HG03060 (cell line): ENCODE results near the gene OSBPL1A.

Experiments
- ATAC-seq: cut with Tn5 transposase; IDR thresholded peaks from one replicate; pipeline ENCODE4 v1.9.1; 2021; ENCODE audit warnings: low read depth, moderate number of reproducible peaks; ENCODE audit not compliant: unreplicated experiment

Gene OSBPL1A

GRCh38 chr18:24230766-24231165, 166.9 kb downstream of the OSBPL1A start:
- ATAC-seq, result no peak

DNA sequence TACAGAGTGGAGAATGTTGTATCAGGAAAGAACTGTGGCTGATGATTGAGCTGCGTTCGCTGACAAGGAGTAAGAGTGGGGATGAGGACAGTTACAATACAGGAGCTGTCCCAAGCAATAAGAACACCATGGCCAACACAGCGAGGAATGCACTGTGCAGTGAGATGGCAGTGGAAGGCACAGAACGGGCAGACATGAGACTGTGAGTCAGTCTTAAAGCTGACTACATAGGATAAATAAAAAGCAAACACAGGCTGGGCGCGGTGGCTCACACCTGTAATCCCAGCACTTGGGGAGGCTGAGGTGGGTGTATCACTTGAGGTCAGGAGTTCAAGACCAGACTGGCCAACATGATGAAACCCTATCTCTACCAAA, 169.0 kb downstream of the OSBPL1A start:
- no peak for ATAC-seq

DNA sequence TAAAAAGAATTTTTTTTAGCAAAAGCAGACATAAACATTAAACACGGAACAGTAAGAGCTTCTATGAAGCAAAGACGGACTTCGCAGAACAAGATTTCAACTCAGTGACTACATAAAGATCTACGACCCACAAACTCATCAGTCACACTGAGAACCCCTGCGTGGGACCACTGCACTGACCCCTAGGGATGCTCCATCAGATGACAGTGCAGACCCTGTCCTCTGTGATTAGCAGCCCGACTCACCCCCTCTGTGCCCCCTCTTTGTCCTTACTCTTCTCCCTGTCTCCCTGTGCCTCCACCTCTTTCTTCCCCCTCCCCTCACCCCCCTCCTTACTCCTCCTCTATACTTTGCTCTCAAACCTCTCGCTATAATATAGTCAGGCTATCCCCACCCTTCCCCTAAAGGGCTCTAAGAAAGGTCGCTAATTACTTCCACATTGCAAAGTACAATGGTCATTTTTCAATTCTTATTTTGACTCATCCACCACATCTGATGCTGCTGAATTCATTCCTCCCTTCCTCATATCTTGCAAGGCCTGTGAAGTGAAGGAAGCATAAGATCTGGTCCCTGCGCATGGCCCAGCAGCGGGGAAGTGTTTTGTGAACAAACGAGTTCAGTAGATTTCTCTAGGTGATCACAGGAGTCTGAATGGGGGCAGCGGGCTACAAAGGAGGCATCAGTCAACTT, 169.5 kb downstream of the OSBPL1A start:
- ATAC-seq, result no peak

DNA sequence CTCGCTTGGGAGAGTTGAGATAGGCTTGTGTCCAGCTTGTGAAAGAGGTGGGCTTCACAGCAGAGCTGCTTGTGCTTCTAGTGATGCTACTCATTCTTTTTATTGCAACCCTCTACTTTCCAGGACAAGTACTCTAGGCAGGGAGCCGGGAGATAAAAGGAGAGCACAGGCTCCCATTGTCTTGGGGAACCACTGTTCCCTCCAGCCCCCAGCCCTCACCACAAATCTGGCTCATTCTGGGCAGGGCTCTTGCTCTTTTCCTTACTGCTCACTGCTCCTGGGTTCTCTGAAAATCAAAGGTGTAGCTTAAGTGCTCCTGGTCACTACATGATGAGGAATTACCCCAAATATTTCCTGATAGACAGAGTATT, 177.3 kb downstream of the OSBPL1A start:
- no peak for ATAC-seq

DNA sequence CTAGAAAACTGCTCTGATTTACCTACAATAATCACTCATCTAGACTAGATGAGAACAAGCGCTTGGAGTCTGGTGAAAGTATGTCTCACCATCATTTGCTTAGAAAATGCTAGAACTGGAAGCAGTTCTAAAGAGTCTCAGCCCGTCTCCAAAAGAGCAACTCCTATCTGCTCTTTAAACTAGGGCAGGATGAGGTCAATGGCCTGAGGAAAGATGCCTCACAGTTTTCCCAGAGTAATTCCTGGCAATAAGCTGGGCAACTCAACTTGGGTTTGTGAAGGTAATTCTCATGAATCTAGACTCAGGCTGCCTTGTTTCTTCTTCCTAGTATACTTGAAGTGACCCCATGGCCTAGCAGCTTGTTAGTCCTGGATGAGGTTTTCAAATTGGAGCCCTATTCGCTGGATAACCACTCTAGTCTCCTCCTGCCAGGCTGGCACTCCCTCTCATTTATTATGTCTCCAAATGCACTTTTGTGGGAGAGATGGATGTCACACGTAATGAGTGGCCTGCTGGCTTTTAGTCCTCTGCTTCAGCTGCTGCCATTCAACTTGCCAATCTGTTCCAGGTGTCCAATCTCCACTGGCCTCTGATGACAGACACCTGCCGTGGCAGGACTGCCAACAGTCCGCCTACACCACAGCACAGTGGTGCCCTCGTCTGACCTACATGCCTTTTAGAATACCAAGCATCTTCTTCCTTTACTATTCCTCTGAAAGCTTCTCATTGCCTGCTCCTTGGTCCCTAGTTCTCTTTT, 177.9 kb downstream of the OSBPL1A start:
- no peak for ATAC-seq

DNA sequence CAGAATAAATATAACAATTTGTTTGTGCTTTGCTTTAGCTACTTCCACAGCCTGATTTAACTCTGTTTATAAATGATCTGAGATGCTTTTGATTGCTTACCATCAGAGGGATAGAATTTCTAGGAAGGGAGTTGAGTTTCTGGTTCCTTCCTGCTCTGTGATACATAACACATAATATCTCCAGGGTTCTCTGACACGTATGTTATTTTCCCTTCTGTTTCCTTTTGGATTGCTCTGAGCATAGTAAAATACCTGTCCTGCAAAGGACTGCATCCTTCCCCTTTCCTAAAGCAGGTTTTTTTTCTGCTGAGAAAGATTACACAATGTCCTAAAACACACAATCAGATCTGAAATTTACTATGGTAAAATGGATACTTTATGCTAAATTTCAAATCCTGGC, 182.7 kb downstream of the OSBPL1A start:
- no peak for ATAC-seq

DNA sequence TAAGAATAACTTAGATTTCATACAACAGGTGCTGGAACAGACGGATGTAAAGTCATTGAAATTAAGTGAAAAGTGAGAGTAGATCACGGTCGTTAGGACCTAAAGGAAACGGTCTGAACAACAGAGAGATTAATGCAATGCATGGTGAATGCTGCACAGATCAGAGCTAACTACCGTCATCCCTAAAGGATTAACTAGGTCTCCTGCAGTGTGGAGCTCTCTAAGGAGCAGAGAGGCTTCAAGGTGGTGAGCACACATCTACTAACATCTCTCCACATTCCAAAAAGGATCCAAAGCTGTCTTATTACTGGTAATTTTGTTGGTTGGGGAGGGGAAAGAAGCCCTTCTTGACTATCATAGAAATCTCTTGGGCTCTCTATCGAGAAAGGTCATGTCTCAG, 183.5 kb downstream of the OSBPL1A start:
- ATAC-seq, result no peak

- ATAC-seq, result no peak
These were observed 184.7 kb downstream of the OSBPL1A start for GRCh38 chr18:24212939-24213338.

DNA sequence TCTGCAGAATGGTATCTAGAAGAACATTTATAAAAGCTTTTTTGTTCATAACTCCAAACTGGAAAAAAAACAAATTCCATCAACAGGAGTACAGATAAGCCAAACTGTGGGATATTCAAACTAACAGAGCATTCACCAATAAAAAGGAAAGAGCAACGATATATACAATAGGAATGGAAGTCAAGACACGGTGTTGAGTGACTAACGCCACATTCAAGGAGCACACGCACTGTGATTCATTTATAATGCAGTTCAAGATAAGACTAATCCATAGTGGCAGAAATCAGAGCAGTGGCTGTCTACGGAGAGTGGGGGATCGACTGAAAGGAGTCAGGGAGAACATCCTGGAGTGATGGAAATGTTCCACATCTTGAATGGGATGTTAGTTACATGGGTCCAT, 188.1 kb downstream of the OSBPL1A start:
- ATAC-seq, result no peak

GRCh38 chr18:24208270-24209035, 189.2 kb downstream of the OSBPL1A start:
- ATAC-seq, result no peak

GRCh38 chr18:24204904-24205303, 192.7 kb downstream of the OSBPL1A start:
- no peak for ATAC-seq

- no peak for ATAC-seq
These were observed 195.6 kb downstream of the OSBPL1A start for GRCh38 chr18:24201699-24202687.

GRCh38 chr18:24200494-24201290, 196.9 kb downstream of the OSBPL1A start:
- no peak for ATAC-seq

- no peak for ATAC-seq
These were observed 198.2 kb downstream of the OSBPL1A start for GRCh38 chr18:24199372-24199962.

- no peak for ATAC-seq
These were observed 199.2 kb downstream of the OSBPL1A start for GRCh38 chr18:24198461-24198860.

DNA sequence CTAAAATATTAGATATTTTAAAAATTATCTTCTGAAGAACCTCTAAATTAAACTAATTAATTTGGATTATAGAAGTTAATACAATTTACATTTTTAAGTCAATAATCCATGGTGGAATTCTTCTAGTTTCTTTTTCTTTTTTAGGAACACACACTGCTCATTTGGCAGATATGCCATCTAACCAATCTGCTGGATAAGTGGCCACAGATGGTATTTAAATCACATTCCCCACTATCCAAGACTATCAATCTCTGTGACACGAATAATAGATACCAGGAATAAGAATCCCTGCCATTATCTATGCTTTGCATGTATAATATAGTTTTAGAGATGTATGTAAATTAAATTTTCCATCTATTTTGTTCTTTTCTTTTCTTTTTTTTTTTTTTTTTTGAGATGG, 200.2 kb downstream of the OSBPL1A start:
- ATAC-seq, result no peak

GRCh38 chr18:24196764-24197163, 200.9 kb downstream of the OSBPL1A start:
- ATAC-seq, result no peak

GRCh38 chr18:24195296-24196053, 202.1 kb downstream of the OSBPL1A start:
- ATAC-seq, result no peak
